ENCODE data around the gene PDGFC. TPM values are rescaled to one million over a fixed set of nuclear protein-coding genes. Genes with fewer than 3 reads are reported as not detected.

Gene PDGFC
- total RNA-seq, 1 donor: 16.4 TPM

DNA sequence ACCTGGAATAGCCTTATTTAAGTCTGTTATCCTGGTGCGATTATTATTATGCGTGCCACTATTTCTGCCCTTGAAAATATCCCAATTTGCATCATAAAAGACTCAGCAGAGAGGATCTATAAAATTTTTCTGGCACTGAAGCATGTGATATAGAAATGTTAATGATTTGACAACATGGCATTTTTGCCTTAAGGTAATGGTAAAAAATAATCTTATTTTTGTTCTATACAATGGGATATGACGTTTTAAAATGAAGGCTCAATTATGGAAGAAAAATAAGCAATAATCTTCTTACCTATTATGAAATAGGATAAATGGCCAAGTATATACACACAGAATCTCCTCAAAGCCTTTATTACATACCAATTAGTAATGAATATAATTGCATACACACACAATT lies 113.5 kb downstream of the PDGFC start:
- DNase-seq (ENCODE audit: low read depth in 2 of 3, low spot score in 2 of 3): no peak

DNA sequence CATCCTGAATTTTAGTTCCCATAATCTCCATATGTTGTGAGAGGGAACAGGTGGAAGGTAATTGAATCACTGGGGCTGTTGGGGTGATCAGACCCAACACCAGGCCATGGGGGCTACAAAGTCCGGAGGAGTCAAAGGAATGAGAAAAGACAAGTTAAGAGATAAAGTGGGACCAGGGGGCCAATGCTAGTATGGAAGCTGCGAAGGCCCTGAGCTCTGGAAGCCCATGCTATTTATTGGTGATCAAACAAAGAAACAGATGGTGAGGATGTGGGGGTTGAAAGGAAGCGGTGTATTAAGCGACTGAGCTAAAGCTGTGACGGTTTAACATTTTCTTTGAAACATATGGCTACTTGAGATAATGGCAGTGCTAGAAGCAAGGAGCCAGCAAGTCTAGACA lies 132.8 kb downstream of the PDGFC start:
- peak in 2 of 3 donors; percentile 9 to 24 for DNase-seq (ENCODE audit: low read depth in 2 of 3, low spot score in 2 of 3)

DNA sequence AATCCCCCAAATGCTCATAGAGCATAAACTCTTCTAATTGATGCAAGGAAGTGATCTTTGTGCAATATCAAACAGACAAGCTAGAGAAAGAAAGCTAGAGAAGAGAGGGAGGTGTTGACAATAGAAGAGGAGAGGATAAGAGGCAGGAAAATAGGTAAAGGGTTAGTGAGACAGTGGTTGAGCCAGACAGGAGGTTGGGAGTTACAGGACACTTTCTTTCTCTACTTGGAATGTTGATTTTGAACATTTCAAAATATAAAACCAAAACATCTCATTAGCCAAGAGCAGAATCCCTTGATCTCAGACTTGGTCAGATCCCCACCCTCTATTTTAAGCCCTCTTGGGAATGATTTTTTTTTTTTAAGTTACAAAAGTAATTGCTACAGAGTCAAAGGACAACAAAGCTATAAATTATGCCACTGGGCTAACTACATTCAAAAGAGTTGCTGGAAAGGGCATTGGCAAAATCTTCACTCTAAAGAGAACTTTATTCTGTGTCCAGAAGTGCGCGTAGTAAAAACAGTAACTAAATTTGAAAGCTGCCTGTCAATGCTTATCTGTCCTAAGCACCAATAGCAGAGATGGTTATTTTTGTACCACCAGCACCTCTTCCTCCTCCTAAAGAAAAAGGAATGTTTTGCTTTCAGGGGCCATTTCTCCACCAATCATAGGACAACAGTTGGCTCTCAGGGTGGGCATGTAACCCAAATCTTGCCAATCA lies 133.8 kb downstream of the PDGFC start:
- no peak for DNase-seq (ENCODE audit: low read depth in 2 of 3, low spot score in 2 of 3)

DNA sequence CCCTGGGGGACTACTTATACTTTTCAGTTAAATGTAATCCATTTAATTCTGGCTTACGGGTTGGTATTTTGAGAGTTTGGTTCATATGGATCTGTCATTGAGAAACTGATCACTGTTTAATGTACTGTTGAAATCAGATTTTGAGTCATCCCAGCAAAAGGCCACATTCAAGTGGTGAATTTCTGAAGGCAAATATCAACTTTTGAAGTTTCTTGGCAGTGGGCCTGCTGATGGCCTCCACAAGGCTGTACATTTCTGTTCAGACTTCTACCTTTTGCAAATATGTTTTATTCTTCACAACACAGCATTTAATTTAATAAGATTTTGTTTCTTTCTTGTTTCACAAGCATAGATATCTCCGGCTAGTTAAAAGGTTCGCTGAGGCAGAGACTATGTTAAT lies 138.7 kb downstream of the PDGFC start:
- DNase-seq (ENCODE audit: low read depth in 2 of 3, low spot score in 2 of 3): no peak

DNA sequence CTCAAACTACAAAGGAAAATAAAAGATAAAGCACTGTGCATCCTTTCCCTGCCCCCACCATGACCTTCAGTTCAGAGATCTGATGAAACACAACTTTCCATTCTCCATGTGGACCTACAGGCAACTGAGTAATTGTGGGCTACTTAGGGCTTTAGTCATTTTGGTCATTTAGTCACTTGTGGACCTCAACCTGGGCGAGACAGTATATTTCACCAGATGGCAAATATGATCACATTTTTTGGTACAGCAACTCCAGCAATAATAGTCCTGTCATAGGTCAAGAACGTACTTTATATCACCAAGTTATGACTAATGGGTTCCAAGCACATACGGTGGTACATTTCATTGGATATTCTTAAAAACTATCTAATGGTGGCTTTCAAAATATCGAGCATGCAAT lies 141.2 kb downstream of the PDGFC start:
- no peak for DNase-seq (ENCODE audit: low read depth in 2 of 3, low spot score in 2 of 3)

DNA sequence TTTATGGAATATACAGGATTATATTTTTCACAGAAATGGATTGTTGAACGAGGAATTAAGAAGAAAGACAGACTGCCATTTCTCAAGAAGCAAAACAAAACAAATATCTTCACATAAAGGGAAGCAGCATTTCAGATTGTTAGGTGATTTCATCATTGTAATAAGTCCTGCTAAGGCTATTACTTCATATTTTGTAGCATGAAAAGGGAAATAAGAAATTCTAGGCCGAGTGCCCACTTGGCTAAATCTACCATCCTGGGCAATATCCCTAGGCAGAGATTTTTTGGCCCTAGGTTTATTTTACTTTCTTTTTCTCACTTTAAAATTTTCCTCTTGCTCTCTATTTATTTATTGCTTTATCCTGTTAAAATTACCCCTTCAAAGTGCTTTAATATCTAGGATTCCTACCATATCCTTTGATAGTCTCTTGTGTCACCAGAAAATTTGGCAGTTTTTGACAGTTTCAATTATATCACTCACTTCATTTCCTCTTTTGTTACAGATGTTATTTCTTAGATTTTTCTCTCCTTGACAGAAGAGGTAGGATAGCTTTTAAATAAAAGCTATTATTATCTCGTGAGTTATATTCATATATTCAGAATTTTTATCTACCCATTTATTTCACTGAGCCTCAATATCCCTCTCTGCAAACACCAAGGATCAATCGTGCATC lies 142.3 kb downstream of the PDGFC start:
- peak in 1 of 3 donors; percentile 34 for DNase-seq (ENCODE audit: low read depth in 2 of 3, low spot score in 2 of 3)

DNA sequence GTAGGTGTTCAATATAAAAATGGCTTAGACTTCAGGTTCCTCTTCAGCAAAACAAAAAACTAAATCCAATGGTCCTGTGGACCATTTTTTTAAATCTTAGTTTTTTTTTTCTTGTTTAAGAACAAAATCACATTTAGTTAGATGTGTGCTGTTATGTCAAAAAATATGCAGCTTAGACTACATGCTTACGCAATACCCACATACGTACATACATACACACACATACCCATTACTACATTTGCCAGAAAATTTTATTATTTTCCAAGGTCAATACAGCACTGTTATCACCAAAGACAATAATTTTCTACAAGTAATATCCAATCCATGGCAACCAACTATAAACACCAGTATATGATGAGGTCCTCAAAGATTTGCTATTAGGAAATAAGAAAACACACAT lies 144.1 kb downstream of the PDGFC start:
- DNase-seq (ENCODE audit: low read depth in 2 of 3, low spot score in 2 of 3): no peak

DNA sequence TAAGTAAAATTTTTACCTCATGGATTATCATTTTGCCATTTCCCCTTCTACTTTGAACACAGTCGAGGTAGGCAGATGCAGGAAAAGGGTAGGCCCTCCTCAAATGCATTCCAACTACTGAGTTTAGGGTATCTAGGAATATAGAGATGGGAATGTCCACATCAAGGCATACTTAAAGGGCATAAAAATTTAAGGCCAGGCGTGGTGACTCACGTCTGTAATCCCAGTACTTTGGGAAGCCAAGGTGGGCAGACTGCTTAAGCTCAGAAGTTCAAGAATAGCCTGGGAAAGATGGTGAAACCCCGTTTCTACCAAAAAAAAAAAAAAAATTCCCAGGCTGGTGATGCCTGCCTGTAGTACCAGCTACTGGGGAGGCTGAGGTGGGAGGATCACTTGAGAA lies 146.5 kb downstream of the PDGFC start:
- no peak for DNase-seq (ENCODE audit: low read depth in 2 of 3, low spot score in 2 of 3)

DNA sequence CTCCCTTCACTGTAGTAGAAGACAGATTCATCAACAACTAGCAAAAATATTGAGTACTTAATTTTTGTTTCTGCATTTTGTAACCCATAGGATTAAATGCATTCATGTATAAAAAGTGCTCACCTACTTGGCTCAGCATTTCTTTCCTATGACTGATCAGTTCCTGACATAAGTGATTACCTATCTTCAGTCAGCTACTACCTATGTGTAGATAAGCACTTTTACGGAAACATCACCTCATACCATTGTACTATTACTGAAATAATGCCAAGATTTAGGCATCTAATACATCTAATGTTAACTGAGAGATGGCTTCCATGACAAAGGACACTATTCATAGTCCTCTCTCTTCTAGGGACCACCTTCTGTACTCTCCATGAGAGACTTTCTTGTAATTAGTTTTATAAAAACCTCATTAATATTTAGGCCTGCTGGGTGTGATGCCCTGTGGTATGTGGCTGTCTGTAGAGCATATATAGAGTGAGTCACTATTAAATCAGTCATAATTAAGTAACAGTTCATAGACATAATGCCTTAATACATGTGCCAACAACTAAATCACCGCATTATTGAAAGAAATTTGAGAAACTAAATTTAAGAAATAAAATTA lies 147.0 kb downstream of the PDGFC start:
- no peak for DNase-seq (ENCODE audit: low read depth in 2 of 3, low spot score in 2 of 3)

DNA sequence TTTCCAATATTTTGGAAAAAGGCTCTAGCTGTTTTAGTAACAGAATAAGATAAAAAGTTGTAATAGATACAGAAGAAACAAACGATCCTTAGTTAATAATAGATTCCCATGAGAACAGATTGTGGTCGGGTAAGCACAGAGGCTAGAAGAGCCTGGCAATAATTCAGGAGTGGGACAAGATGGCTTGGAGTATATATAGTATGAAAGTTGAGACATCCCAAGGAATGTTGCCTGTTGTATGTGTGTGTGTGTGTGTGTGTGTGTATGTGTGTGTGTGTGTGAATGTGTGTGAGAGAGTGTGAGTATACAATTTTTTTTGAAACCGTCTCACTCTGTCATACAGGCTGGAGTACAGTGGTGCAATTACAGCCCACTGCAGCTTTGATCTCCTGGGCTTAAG lies 150.7 kb downstream of the PDGFC start:
- DNase-seq (ENCODE audit: low read depth in 2 of 3, low spot score in 2 of 3): no peak

DNA sequence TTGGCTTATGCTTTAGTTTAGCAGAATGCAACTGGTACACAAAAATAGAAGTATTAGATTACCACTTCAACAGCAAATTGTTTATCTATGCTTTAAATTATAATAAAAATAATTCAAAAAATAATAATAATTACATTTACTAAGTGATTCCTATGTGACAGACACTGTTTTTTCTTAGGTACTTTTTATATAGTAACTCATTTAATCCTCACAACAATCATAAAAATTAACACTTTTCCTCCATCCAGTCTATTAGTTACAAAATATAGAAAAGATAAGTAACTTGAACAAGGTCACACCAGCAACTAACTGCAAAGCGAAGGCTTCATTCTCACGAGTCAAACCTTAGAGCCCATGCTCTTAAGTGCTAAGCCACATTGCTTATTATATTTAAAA lies 155.2 kb downstream of the PDGFC start:
- DNase-seq (ENCODE audit: low read depth in 2 of 3, low spot score in 2 of 3): no peak

DNA sequence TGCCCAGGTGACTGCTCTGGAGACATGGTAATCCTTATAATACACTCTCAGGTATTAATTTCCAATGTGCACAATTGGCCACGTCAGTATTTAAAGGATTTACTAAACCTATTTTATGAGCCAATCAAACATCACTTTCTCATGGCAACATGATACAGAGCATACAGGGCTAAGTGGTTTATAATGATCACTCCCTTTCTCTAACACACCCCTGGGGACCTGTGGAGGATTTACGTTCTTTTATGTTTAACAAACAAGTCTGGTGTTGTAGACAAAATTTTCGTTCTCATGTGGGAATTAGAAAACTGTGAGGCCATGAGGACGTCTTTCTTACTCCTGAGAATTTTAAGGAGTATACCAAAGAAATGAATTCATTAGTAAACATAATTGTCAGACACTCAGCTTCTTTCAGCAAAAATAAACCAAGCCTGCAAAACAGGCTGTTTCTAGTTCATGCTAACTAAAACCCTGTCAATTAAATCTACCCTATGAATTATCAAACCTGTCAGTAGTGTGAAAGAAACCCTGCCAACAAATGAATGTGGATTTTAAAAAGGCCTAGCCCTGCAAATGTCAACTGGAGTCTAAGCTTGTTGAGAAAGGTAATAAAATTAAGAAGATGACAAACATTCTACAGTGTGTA lies 155.8 kb downstream of the PDGFC start:
- DNase-seq (ENCODE audit: low read depth in 2 of 3, low spot score in 2 of 3): no peak

DNA sequence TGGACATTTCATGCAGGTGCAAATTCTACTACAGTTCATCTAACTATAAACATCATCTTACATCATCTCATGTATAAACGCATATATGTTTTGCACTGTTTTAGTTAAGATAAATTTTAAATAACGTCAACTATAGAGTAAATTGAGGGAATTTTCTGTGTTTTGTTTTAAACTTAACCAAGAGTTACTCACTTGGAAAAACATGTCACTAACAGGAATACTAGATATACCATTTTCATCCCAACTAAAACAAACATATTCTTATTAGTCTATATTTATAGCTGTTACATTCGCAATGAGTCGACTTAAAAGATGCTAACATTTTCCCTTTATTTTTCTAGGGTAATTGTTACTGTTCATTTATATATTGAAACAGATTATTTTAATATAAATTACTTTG lies 159.6 kb downstream of the PDGFC start:
- DNase-seq (ENCODE audit: low read depth in 2 of 3, low spot score in 2 of 3): no peak

DNA sequence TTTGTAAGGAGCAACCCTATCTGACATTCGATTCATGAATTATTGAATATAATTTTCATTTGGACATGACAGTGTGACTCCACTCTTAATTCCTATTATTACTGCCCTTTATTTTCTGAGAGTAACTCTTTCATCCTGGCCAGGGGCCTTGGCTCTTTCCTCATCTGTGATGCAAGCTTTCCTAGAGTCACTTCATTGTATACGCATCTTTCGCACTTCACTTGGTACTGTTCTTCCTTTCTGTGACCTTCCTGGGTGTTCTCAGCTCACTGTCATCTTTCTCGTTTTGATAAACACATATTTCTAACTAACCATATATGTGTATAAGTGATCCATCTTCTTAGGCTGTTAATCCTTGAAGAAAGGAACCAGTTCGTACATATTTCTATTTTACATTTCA lies 160.3 kb downstream of the PDGFC start:
- no peak for DNase-seq (ENCODE audit: low read depth in 2 of 3, low spot score in 2 of 3)

DNA sequence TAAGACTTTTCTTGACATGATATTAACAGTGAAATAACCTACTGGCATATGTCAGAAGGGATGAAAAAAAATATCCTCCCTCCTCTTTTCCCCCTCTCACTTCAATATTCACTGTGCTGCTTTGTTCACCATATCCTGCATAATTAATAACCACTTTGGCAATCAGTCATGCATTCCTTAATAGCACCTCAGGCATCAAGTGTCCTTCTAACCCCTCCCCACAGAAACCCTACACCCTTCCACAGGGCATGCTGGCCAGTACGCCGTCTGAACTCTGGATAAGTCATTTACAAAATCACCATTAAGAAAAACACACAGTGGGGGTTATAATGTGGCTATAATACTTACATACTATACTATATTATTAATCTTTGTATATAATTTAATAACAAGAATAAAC lies 165.9 kb downstream of the PDGFC start:
- no peak for DNase-seq (ENCODE audit: low read depth in 2 of 3, low spot score in 2 of 3)

DNA sequence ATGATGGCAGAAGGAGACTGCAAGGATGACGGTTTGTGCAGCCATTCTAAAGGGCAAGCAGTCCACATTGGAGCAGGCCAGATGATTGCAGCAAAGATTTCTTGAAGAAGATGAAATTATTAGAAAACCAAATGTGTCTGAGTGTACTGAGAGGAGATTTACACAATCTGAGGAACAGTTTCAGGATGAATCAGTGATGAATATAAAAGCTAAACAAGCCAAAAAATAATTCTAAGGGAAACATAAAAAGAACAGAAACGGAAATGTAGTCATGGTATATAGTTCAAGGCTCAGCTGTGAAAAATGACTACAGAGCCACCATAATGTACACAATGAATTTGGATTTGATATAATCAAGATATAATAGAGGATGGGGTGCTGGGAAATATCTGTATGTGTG lies 168.5 kb downstream of the PDGFC start:
- DNase-seq (ENCODE audit: low read depth in 2 of 3, low spot score in 2 of 3): no peak

DNA sequence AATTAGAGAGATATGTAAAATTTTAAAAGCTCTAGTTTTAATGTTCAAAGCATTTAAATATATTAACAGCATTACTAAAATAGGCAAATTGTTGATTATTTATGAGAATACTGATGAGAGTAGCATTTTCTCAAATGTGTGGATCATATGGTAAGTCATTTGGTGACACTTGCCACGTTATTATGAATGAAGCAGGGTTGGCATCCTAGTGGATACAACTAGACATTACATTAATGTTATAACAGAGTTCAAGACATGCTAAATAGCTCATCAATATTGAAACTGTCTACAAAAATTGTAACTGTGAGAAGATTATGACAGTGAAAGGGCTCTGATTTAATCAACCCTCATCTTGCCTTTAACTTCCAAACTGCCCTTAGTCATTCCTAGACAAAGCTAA lies 171.1 kb downstream of the PDGFC start:
- no peak for DNase-seq (ENCODE audit: low read depth in 2 of 3, low spot score in 2 of 3)

DNA sequence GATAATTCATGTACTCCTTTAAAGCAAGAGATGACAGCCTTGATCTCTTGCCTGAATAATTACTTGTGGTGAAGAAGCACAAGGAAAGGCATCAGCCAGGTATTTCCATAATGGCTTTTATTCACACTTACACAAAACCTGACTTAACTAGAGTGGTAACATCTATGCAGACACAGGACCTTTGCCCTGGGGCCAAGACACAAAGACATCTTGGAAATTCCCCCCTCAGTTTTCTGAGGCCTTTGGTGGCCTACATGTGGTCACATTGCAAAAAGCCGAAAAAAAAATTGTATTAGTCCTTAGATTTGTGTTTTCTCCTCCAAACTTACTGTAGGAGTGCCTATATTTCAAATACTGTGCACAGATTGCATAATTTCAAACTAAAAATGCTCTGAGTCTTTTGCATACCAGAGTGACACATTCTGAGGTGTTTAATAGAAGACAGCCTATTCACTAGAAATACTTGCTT lies 172.4 kb downstream of the PDGFC start:
- no peak for DNase-seq (ENCODE audit: low read depth in 2 of 3, low spot score in 2 of 3)

DNA sequence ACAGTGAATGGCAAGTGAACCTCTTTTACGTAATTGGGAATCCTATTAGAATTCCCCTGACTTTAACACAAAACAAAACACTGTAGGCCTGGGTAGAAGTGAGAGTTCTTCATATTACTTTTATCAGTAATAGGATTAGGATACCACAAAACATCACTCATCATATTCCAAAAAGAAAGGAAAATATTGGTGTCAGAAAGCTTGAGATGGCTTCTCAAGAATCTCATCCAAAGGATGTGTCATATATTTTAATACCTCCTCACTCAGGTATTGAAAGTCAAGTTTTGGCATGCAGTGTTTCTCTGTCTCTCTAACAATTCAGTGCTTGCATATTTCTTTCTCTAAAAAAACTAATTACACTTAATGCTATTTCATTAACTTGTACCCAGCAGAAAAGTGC lies 173.2 kb downstream of the PDGFC start:
- no peak for DNase-seq (ENCODE audit: low read depth in 2 of 3, low spot score in 2 of 3)

DNA sequence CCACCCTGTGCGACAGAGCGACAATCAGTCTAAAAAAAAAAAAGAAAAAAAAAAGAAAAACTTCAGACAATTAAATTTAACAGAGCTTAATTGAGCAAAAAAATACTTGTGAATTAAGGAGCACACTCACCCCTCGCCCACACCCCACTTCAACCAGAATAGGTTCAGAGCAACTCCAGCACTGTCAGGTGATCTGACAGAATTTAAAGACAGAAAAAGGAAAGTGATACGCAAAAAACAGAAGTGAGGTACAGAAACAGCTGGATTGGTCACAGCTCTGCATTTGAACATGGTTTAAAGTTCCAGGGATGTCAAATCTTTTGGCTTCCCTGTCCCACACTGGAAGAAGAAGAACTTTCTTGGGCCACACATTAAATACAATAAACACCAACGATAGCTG lies 174.4 kb downstream of the PDGFC start:
- DNase-seq (ENCODE audit: low read depth in 2 of 3, low spot score in 2 of 3): no peak

DNA sequence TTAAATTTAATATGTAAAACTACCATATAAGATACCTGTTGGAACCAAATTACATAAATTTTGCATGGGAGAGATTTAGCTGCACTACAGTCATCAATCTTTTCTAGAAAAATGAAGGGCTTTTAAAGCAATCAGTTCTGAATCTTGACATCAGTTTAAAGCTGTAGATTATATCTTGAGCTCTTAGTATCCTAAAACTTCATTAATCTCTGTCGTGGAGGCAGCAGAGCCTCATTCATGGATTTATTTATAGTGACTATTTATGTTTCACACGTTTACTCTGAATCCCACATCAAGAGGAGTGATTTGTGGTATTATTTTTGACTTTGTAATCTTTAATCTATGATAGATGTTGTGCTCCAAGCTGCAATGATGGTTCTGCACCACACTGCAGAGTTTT lies 175.9 kb downstream of the PDGFC start:
- no peak for DNase-seq (ENCODE audit: low read depth in 2 of 3, low spot score in 2 of 3)

DNA sequence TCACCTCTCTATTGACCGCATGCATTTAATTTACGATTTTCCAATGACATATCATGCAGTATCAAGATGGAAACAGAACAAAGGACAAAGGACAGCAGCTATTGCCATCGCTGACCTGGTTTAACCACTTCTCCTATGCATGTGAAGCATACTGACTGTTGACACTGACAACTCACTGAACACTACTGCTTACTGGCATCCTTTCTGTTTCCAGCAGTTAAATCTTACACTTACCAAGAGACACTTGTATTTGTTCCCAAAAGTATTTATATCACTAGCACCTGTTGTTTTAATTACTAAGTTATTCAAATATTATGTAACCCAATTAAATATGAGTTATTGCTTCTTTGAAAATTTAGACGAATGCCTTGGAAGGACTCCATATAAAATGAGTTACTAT lies 176.7 kb downstream of the PDGFC start:
- DNase-seq (ENCODE audit: low read depth in 2 of 3, low spot score in 2 of 3): no peak
